T-helper 2 cell treated with Interferon-gamma antibody and Interleukin-4, amounts not matched to agents 100 ng/mL and 5 ng/mL, for 36 hours (primary cell): ENCODE results near the gene OTUB1. TPM values are rescaled to one million over a fixed set of nuclear protein-coding genes. Genes with fewer than 3 reads are reported as not detected.

Experiments used
- intact Hi-C: fragments of 100-400 bp; cut with micrococcal nuclease; formaldehyde crosslinking; loops from one replicate; pipeline ENCODE4 v1.15.1; 2023
- total RNA-seq: library from RNA; stranded (reverse); gene quantifications from 2 replicates; pipeline ENCODE4 v1.2.3, GENCODE V29; 2022

Gene OTUB1
- total RNA-seq, 1 donor from 2014 or later = 98.0 TPM

DNA sequence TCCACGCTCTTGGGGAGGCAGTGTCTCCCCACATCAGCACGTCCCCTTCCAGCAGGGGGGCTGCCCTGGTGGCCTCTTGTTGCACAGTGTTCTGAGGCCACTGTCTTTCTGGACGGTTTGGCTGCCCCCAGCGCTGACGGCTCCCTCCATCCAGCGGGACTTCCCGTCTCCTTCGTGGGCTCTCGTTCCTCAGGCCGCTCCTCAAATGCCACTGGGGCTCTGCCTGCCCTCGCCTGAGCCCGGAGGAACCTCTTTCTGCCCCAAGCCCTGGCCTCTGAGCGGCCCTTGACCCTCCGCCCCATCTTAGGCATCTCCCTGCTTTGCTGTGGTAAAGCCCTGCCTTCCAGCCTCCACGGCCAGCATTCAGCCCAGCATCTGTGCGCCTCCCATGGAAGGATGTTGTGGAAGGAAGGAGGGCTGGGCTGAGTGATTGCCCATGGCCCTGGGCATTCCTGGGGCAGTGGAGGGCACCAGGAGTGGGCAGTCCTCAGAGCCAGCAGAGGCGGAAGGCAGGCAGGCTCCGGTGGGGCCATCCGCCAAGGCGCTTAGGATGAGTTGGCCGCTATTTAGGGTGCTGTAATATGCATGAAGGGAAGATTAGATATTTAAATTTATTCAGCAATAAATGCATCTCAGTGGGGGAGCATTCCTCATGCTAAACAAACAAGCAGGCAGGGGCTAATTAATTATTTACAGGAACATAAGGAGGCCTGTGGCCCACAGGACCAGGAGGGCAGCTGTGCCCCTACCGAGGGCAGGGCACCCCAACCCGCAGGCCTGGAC lies 17.8 kb downstream of the OTUB1 start:
- intact Hi-C loops = loop anchor here (10.0 kb wide), 1 partner anchor 301 kb away; the partner anchor contains the start of genes CATSPERZ and ESRRA

DNA sequence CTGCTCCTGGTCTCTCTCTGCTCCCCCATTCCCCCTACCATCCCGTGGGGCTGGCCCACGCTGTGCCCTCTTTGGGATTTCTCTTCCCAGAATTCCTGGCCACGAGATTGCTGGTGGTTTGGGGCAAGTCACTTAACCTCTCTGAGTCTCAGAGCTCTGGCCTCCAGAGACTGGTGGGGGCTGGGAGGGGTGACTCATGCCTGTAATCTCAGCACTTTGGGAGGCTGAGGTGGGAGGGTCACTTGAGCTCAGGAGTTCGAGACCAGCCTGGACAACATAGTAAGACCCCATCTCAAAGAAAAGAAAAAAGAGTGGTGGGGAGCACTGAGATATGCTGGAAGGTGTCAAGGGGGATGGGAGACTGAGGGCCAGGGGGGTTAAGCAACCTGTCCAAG lies 18.3 kb downstream of the OTUB1 start:
- intact Hi-C loops = loop anchor here (10.0 kb wide), 1 partner anchor 300 kb away; the partner anchor contains the start of genes CATSPERZ and ESRRA

DNA sequence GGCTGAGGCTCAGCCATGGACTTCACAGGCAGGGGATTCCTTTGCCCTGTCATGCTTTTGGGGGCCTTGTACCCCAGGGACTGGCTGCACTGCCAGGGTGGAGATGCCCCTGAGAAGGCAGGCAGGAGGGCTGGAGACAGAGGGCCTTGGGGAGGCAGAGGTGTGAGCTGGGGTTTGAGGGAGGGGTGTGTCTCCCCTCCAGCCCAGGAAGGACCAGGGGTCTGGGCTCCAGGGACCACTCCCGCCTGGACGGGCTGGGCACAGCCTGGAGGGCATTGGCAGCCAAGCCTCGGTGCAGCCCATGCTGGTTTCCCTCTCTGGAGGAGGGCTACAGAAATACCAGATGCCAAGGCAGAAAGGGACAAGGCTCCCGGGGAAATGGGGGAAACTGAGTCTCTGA lies 19.5 kb downstream of the OTUB1 start:
- intact Hi-C loops = loop anchor here (10.0 kb wide), 1 partner anchor 299 kb away; the partner anchor contains the start of genes CATSPERZ and ESRRA

DNA sequence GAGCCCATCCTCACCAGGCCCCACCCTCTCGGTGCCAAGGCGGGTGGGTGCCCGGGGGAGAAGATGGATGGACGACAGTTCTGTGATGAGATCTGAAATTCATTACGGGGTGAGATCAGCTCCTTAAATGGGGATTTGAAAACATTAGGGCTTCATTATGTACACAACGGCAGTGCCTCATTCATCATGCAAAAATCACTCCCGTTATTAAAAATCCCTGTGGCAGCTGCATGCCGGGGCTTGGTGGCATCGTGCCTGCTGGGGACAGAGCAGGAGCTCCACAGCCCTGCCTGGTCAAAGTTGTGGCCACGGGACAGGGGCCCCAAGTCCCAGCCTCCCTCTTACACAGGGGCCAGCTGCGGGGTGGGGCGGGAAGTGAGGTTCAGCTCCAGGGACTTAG lies 20.2 kb downstream of the OTUB1 start:
- intact Hi-C loops = loop anchor here (10.0 kb wide), 1 partner anchor 298 kb away; the partner anchor contains the start of genes CATSPERZ and ESRRA

DNA sequence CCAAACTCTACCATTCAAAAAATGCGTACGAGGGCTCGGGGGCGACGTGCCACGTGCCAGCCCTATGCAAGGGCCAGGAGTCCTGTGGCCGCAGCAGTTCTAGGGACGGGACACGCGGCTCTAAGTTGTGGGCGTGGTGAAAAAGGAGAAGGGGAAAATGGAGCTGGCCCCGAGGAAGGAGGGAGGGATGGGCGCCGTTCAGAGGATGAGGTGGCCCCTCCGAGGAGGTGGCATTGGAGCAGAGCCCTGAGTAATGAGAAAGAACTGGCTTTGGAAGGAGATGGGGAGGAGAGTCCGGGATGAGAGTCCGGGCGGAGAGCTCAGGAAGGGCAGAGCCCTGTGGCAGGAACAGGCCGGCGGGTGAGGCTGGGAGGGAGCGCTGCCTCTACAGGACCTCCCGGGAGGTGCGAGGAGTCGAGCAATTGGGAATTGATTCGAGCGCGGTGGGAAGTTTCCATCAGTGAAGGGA lies 21.0 kb downstream of the OTUB1 start:
- intact Hi-C loops = loop anchor here (10.0 kb wide), 1 partner anchor 298 kb away; the partner anchor contains the start of genes CATSPERZ and ESRRA

DNA sequence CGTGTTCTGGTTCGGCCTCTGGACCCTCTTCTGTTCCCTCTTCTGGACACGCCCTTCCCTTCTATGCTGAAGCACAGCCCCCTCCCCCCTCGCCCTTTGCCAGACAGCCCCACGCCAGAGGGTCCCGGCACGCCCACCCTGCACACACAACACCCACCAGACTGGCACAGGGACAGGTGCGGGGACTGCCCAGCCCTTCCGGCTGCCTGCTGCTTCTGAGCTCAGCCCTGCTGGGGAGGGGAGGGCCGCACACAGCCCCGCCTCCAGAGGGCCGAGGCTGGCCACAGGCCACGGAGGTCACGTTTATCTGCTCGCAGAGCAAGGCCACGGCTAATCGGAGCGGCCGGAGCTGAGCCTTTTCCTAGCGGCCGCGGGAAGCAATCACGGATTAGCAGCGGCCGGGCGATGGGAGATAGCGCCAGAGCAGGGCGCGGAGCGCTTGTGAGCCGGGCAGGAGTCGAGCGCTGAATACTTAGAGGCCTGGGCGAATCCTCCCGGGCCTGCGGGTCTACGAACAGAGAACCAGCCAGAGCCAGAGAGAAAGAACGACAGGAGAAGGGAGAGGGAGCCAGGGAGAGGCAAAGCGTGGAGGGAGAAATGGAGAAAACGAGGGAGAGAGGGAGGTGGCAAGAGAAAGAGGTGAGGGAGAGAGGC lies 21.5 kb downstream of the OTUB1 start:
- intact Hi-C loops = loop anchor here (10.0 kb wide), 1 partner anchor 297 kb away; the partner anchor contains the start of genes CATSPERZ and ESRRA

DNA sequence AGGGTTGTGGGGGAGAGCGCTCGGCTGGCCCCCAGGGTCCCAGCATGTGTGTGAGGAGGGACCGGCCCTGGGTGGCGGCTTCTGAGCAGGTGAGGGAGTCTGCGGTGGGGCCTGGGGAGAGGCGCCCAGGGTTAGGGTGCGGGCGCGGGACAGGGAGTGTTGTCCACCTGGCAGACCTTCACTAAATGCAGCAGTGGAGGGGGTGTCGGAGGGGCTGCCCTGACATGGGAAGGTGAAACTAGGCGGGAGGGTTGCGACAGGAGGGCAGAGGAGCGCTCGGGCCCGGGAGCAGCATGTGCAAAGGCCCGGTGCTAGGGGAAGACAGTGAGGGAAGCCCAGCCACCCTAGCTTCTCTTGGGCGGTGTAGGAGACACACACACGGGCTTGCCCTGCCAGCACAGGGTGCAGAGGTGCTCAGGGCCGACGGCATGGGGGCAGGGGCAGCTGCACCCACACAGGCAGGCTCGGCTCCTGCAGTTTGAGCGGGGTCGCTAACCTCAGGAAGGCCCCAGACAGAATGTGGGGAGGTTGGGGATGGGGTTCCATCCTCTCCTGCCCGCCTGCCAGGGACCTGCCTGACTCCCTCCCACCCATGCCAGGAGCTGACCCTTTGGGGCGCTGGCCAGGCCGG lies 22.2 kb downstream of the OTUB1 start:
- intact Hi-C loops = loop anchor here (10.0 kb wide), 1 partner anchor 296 kb away; the partner anchor contains the start of genes CATSPERZ and ESRRA

DNA sequence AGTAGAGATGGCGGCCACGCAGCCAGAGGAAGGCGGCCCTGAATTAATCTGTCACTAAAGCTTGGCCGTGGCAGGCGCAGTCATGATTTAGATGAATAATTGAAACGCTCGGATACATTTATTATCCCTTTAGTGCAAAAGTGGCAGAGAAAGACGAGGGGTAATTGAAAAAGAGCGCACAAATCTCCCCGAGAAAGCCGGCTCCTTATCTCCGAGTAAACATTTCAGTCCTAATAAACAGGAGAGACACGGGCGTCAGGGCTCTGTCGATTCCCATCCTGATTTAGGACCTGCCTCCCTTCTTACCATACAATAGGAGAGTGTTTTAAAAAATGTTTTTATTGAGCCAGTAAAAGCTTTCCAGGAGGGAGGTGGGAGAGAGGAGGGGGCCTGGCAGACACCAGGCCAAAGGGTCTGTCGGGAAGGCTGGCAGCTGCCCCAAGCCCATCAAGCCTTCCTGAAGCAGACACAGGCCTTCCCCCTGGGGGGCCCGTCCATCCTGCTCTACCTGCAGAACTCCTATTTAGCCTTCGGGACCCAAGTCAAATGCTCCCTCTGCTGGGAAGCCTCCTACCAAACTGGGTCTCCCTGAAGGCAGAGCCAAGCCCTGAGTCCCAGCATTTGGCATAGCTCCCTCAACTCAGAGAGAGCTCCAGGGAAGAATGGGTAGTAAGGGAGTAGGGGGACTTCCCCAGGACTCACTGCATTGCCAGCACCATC lies 22.8 kb downstream of the OTUB1 start:
- intact Hi-C loops = loop anchor here (10.0 kb wide), 1 partner anchor 296 kb away; the partner anchor contains the start of genes CATSPERZ and ESRRA

DNA sequence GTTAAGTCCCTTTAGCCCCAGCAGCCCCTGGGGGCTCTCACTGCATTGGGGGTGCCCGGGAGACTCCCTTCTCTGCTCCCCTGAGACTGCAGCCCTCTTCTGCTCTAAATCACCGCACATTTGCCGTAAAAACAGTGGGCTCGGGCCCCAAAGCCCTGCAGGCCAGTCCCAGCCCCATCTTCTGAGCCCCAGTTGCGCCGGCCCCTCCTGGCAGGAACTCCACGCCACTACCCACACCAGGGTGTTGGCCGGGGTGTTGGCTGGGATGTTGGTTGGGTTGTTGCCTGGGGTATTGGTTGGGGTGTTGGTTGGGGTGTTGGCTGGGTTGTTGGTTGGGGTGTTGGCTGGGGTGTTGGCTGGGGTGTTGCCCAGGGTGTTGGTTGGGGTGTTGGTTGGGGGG lies 23.5 kb downstream of the OTUB1 start:
- intact Hi-C loops = loop anchor here (10.0 kb wide), 1 partner anchor 295 kb away; the partner anchor contains the start of genes CATSPERZ and ESRRA

DNA sequence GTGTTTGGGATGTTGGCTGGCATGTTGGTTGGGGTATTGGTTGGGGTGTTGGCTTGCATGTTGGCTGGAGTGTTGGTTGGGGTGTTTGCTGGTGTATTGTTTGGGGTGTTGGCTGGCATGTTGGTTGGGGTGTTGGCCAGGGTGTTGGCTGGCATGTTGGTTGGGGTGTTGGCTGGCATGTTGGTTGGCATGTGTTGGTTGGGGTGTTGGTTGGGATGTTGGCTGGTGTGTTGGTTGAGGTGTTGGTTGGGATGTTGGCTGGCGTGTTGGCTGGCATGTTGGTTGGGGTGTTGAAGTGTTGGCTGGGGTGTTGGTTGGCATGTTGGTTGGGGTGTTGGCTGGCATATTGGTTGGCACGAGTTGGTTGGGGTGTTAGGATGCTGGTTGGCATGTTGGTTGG lies 24.5 kb downstream of the OTUB1 start:
- intact Hi-C loops = no loop called here

DNA sequence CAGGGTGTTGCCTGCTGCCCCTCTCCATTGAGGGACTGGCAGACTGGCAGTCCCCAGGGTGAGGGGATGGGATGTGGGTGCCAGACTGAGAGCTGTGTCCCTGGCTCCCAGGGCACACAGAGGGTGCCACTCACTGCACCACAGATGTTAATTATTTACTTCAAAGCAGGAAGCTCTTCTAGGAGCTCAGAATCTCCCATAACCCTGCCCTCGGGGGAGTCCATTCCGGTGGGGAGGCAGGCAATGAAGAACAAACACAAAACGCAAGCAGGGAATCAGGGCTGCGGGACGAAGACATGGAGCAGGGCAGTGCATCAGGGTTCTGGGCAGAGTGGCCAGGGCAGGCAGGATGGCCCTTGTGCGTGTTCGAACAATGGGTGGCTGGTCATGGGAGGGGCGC lies 25.1 kb downstream of the OTUB1 start:
- intact Hi-C loops = no loop called here

DNA sequence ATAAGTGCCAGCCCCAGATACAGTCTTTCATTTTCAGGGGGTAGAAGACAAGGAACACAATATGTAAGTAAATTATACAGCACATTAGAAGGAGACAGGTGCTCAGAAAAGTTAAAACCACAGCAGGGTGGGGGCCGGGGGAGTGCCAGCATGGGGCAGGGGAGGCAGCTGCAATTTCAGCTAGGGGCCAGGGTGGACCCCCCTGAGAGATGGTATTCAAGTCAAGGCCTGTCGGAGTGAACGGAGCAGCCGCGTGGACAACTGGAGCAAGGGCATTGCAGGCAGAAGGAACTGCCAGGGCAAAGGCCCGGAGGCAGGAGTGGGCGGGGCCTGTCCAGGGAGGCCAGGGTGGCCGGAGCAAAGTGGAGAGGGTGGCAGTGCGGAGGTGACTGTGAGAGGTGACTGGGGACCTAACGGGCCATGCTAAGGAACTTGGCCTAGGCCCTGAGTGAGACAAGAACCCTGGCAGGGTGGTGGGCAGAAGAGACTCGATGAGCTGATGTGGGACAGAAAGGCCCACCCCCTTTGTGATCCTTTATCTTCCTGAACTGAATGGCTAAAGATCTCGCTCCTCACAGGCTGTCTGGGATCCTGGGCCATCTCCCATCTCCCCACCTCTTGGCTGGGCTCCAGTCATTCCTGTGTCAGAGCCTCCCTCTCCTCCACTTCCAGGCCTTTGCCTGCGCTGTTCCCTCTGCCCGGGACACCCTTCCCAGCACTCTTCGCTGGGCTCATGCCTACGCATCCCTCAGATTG lies 27.1 kb downstream of the OTUB1 start:
- intact Hi-C loops = no loop called here

DNA sequence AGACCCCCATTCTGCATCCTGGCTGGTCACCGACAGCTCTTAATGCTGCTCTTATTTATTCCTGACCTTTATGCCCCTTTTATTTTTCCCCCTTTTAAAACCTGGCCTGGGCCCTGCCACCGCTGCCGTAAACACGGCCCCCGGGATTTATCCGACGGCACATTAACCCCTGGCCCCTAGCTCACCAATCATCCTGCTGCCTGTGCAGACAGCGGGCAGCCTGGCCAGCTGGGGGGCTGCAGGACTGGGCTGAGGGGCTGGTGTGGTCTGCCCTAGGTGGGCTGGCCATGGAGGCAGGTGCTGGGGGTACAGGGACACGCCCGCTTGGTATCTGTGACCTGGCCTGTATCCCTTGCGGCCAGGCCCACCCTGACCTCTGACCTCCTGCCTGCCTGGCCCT lies 28.1 kb downstream of the OTUB1 start:
- intact Hi-C loops = no loop called here

DNA sequence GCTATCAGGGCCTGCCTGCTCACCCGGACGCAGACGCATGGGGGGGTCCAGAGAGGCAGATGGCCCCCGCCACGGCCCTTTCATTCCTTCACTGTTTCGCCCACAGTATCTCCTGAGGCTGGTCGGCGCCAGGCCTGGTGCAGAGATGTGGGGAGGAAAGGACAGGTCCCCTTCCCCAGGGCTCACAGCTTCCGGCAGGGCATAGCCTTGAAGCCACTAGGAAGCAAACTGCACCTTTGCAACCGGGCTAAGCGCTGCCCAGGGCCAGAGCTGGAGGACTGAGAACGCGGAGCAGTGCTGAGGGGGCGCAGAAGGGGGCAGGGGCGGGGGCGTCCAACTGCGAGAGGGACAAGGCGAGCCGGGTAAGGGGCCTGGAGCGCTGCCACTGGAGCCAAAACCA lies 29.3 kb downstream of the OTUB1 start:
- intact Hi-C loops = no loop called here

DNA sequence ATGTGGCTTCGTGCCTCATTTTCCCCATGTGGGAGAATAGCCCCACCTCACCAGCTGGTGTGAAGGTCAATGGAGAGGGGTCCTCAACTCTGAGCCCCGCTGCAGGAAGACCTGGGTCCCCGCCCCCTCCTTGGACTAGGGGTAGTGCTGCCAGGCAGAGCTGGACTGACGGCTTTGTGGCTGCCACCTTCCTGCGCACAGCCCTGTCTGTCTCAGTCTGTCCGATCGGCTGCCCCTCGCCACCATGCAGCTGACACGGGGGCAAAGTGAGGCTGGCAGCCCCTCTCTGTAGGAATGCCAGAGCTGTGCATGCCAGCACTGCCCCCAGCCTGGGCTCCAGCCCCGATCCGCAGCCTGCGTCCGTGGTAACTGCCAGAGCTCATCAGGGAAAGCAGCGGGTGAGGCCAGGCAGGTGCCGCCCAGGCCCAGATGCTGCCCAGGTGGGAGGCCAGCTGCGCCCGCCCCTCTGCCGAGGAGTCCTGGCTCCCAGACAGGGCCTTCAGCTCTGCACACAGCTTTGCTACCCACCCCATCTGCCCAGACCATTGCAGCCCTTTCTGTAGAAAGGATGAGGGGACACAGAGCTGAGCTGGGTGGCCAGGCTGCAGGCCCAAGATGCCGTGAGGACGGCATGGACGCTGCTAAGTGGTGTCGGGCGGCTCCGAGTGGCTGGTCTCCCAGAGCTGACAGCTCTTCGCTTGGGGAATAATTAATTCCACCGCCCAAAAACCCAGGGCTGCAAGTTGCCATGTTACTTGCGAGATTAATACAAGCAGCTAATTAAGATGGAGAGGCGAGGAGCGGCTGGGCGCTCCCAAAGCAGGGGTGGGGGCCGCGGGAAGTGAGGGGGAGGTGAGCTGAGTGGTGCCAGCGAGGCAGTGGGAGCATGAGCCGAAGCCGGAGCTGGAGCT lies 30.0 kb downstream of the OTUB1 start:
- intact Hi-C loops = no loop called here

DNA sequence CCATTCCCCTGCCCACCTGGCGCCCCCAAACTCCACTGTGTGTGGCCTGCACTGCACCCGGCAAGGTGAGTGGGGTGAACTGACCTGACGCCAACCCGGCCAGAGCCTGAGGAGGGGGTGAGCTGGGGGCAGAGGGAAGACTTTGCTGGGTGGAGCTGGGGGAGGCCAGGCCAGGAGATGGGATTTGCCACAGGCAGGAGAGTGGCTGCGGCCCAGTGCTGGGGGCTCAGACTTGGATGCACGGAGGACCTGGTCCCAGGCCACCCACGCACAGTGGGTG lies 31.6 kb downstream of the OTUB1 start:
- intact Hi-C loops = no loop called here

DNA sequence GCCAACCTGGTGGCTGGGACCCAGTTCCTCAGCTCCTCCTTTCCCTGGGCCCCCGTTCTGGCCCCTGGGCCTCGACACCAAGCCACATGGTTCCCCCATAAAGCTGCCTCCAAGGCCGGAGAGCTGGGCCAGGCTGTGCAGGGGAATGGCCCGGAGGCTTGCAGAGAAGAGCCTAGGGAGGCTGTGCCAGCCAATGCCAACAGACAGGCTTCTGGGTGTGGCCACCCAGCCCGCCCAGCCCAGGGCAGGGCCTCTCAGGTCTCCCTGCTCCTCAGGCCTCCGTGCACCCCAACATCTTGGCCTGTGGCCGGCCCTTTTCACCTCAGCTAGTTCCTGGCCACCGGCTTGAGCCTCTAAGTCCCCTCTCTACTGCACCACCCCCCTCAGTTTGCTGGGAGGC lies 32.1 kb downstream of the OTUB1 start:
- intact Hi-C loops = no loop called here

DNA sequence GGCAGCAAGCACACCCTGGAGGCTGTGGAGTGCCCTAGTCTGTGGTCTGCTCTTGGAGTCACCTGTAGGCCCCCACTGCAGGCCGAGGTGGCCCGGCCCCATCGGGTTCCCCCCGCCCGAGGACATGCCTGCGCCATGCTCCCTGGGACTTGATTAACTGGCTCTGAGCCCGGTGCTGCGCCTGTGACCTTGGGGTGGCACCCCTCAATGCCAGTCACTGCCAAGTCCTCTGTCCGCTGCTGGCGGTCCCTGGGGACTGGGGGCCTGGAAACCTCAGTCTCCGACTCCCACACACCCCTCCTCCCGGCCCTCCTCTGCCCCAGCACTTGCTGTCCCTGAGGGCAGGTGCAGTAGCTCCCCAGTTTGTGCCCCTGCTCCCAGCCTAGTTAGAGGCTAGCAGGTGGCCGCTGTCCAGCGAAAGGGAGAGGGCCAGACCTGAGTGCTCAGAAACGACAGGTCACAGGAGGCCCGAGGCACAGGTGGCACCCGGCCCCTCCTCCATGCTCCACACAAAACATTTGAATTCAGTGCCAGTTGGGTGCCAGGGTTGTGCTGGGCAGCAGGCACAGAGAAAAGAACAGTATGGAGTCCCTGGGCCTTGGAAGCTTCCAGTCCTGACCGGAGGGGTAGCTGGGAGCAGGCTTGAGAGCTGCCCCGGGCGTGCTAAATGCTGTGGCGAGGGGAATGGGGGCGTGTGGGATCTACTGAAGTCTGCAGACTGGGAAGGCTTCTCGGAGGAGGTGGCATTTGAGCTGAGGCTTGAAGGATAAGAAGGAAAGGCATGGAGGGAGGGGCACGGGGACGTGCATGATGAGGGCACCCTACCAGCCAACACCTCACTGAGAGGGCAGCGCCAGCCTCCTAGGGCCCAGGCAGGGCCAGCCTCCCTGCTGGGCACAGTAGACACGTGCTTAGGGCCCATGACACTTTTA lies 33.1 kb downstream of the OTUB1 start:
- intact Hi-C loops = no loop called here
